ENCODE data around the gene DAZAP1. TPM values are rescaled to one million over a fixed set of nuclear protein-coding genes. Genes with fewer than 3 reads are reported as not detected.
"Not testable (repeated sequence)": the region's sequence is repeated elsewhere in the genome, so short reads cannot be mapped to it uniquely, and the experiment has no call there.

Gene DAZAP1
- total RNA-seq, 1 experiment from 2014 or later, result 229 TPM

- Histone ChIP-seq H3K4me1 (ENCODE audit: insufficient read depth, low read length, poor library complexity, severe bottlenecking) (peaks cover 19% of the 10 kb centered on the region), H3K27me3 (replicated peaks; ENCODE audit: insufficient read depth, low read depth, low read length, poor library complexity) (no peaks in the 10 kb centered on the region), H3K9me3 (ENCODE audit: low read depth, low read length, poor library complexity, severe bottlenecking) (no peaks in the 10 kb centered on the region), H3K27ac (ENCODE audit: low read depth, low read length, poor library complexity, severe bottlenecking) (peak overlapping the region; percentile 94), H3K4me3 (ENCODE audit: low read depth, low read length, poor library complexity, severe bottlenecking) (peak overlapping the region; percentile 85), H3K36me3 (ENCODE audit: insufficient read depth, low read length, poor library complexity, severe bottlenecking) (peaks cover 52% of the 10 kb centered on the region)
- intact Hi-C loops (cut with micrococcal nuclease; ENCODE audit: unreplicated experiment), result no loop called here
- TF ChIP-seq EZH2 (IDR thresholded peaks at IDR 0.05; ENCODE audit: borderline replicate concordance, low read depth, low read length, poor library complexity, severe bottlenecking), result no peak
- no peak for TF ChIP-seq CTCF (conservative IDR thresholded peaks at IDR 0.05; ENCODE audit: low read depth, low read length)
- no peak for DNase-seq (ENCODE audit: low spot score)
- POLR2A ChIA-PET (ENCODE audit: low non-redundant PET), result no interaction called here
- CTCF ChIA-PET, result no interaction called here
- BruUV-seq (replicated peaks), result no TSS peak
Measured at GRCh38 chr19:1438933-1439354, 31.6 kb downstream of the DAZAP1 start.

DNA sequence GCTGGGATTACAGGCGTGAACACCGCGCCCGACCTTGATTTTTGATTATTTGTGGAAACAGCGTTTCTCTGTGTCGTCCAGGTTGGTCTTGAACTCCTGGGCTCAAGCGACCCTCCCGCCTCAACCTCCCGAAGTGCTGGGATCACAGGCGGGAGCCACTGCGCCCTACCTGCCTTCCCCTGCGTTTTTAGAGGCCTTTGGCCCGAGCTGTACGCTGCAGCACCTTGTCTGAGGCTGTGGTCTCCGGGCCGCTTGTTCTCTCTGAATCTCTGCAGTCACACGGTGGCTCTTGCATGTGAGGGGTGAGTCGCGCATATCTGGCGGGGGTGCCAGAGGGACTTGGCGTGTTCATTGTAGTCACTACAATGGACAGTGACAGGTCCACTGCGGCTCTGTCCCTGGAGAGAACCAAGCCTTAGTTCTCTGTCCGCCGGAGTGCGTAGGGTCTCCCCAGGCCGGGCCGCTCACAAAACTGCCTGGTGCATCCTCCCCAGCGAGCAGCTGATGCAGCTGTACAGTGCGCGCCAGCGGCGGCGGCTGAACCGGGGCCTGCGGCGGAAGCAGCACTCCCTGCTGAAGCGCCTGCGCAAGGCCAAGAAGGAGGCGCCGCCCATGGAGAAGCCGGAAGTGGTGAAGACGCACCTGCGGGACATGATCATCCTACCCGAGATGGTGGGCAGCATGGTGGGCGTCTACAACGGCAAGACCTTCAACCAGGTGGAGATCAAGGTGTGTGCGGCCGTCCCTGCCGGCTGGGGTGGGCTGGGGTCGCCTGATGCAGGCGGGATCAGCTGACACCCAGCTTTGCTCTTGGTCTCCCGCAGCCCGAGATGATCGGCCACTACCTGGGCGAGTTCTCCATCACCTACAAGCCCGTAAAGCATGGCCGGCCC lies 32.4 kb downstream of the DAZAP1 start:
- Histone ChIP-seq H3K36me3 (ENCODE audit: insufficient read depth, low read length, poor library complexity, severe bottlenecking) (peaks cover 44% of the 10 kb centered on the region), H3K27ac (ENCODE audit: low read depth, low read length, poor library complexity, severe bottlenecking) (peak overlapping the region; percentile 94), H3K4me3 (ENCODE audit: low read depth, low read length, poor library complexity, severe bottlenecking) (peak overlapping the region; percentile 85), H3K4me1 (ENCODE audit: insufficient read depth, low read length, poor library complexity, severe bottlenecking) (peaks cover 24% of the 10 kb centered on the region)
- BruUV-seq (replicated peaks); DNase-seq (ENCODE audit: low spot score); POLR2A ChIA-PET (ENCODE audit: low non-redundant PET); H3K9me3 ChIP-seq (ENCODE audit: low read depth, low read length, poor library complexity, severe bottlenecking); H3K27me3 ChIP-seq (replicated peaks; ENCODE audit: insufficient read depth, low read depth, low read length, poor library complexity); CTCF ChIA-PET: not testable (repeated sequence)
- intact Hi-C loops (cut with micrococcal nuclease; ENCODE audit: unreplicated experiment), result loop anchor here (10.0 kb wide), 1 partner anchor 165 kb away; the partner anchor contains the start of gene FAM174C

DNA sequence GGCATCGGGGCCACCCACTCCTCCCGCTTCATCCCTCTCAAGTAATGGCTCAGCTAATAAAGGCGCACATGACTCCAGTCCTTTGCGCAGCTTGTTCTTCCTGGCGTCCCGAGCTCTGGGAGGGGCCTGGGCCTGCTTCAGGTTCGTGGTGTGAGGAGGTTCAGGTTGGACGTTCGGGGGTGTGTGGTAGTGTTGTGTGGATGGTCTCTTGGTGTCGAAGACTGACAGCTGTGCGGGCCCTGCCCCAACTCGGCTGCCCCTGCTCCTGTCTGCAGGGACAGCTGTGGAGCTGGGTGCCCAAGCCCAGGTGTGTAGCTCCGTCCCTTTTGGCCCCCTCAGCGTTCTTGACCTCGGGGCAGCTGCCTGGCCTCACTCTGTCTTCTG lies 33.0 kb downstream of the DAZAP1 start:
- ChIA-PET CTCF (no interaction called here), POLR2A (ENCODE audit: low non-redundant PET) (interaction anchor here (0.6 kb wide), 1 partner anchor 615 kb away, joined by 3 read pairs; no protein-coding TSS in a partner anchor)
- peak overlapping the region; percentile 85 for H3K4me3 ChIP-seq (ENCODE audit: low read depth, low read length, poor library complexity, severe bottlenecking)

More for the DNA sequence above, 33.0 kb downstream of the DAZAP1 start:
- DNase-seq (ENCODE audit: low spot score), result no peak
- H3K9me3 ChIP-seq (ENCODE audit: low read depth, low read length, poor library complexity, severe bottlenecking), result no peaks in the 10 kb centered on the region
- no peaks in the 10 kb centered on the region for H3K27me3 ChIP-seq (replicated peaks; ENCODE audit: insufficient read depth, low read depth, low read length, poor library complexity)
- TF ChIP-seq EZH2 (IDR thresholded peaks at IDR 0.05; ENCODE audit: borderline replicate concordance, low read depth, low read length, poor library complexity, severe bottlenecking) (no peak), CTCF (conservative IDR thresholded peaks at IDR 0.05; ENCODE audit: low read depth, low read length) (no peak)
- H3K4me1 ChIP-seq (ENCODE audit: insufficient read depth, low read length, poor library complexity, severe bottlenecking), result peaks cover 24% of the 10 kb centered on the region
- peak overlapping the region; percentile 37 for H3K27ac ChIP-seq (ENCODE audit: low read depth, low read length, poor library complexity, severe bottlenecking)
- intact Hi-C loops (cut with micrococcal nuclease; ENCODE audit: unreplicated experiment), result loop anchor here (10.0 kb wide), 1 partner anchor 166 kb away; the partner anchor contains the start of gene FAM174C
- BruUV-seq (replicated peaks), result no TSS peak
- H3K36me3 ChIP-seq (ENCODE audit: insufficient read depth, low read length, poor library complexity, severe bottlenecking), result peaks cover 40% of the 10 kb centered on the region
